ENCODE measurements around the gene XYLT1. TPM values are rescaled to one million over a fixed set of nuclear protein-coding genes. Genes with fewer than 3 reads are reported as not detected.

Gene XYLT1
- polyA plus RNA-seq, 1 of the 3 experiments (the other 2 are of a cell fraction), result 17.6 TPM

- TF ChIP-seq YY1 (IDR thresholded peaks at IDR 0.05; ENCODE audit: low read depth) (no peak), JUND (IDR thresholded peaks at IDR 0.05) (no peak), IRF3 (IDR thresholded peaks at IDR 0.05; ENCODE audit: low read depth, low read length) (no peak), USF2 (IDR thresholded peaks at IDR 0.05; ENCODE audit: borderline replicate concordance, low read depth, low read length) (no peak), GABPA (IDR thresholded peaks at IDR 0.05; ENCODE audit: low read depth) (no peak), FOXJ3 (CRISPR knock-in tag; IDR thresholded peaks at IDR 0.05) (no peak), TEAD4 (IDR thresholded peaks at IDR 0.05; ENCODE audit: borderline replicate concordance, insufficient read depth) (no peak), RCOR1 (IDR thresholded peaks at IDR 0.05; ENCODE audit: low read length) (no peak)
Observed at GRCh38 chr16:17171250-17172143, 299.3 kb downstream of the XYLT1 start (continued).

- no peaks in the 10 kb centered on the region for H3K9me3 ChIP-seq
- CTCF ChIA-PET, result no interaction called here
- 80% methylated on average over 3 of the region's 3 CpGs for WGBS (ENCODE audit: low lambda C conversion rate)
Observed at GRCh38 chr16:17170435-17170834, 300.3 kb downstream of the XYLT1 start.

More at GRCh38 chr16:17170435-17170834, 300.3 kb downstream of the XYLT1 start:
- Histone ChIP-seq H3K9me2 (no peaks in the 10 kb centered on the region), H3K4me1 (ENCODE audit: control insufficient read depth in 1 of 2, insufficient read depth in 2 of 2, low read depth in 1 of 2, low read length in 1 of 2) (no peaks in the 10 kb centered on the region; a peak in 1 of 4 replicates), H3K4me2 (no peak overlapping the region), H3K27ac (ENCODE audit: low read depth in 2 of 2, low read length in 1 of 2) (no peak overlapping the region), H3K4me3 (ENCODE audit: low read depth in 2 of 2, low read length in 1 of 2) (no peak overlapping the region), H3K79me2 (ENCODE audit: insufficient read depth) (peaks cover 59% of the 10 kb centered on the region), H3K27me3 (ENCODE audit: insufficient read depth) (no peaks in the 10 kb centered on the region), H2AFZ (ENCODE audit: low read depth) (no peak overlapping the region), H4K20me1 (ENCODE audit: insufficient read depth) (peaks cover 99% of the 10 kb centered on the region), H3K9ac (no peak overlapping the region), H3F3A (replicated peaks; ENCODE audit: insufficient read depth) (peaks cover 21% of the 10 kb centered on the region), H3K36me3 (replicated peaks in 1 of 2; ENCODE audit: control insufficient read depth in 1 of 2, insufficient read depth in 2 of 2, low read length in 1 of 2) (peaks cover 16 to 77% of the 10 kb centered on the region in 2 experiments)
- TF ChIP-seq GABPA (IDR thresholded peaks at IDR 0.05; ENCODE audit: low read depth) (no peak), IRF3 (IDR thresholded peaks at IDR 0.05; ENCODE audit: low read depth, low read length) (no peak)
- DNase-seq, result no peak
- POLR2A ChIA-PET, result no interaction called here

Data from SK-N-SH (cell line).